Body of pancreas (tissue), 4 donors: Measurements from ENCODE around the gene ANO4.

Experiments used
- POLR2A ChIP-seq, 3 donors: fragments of 450-650 bp; IDR thresholded peaks; one replicate each; pipeline ENCODE4 v1.6.1; 2016; ENCODE audit warnings: antibody characterized with exemption in 3 of 3, mild to moderate bottlenecking in 2 of 3
- TF ChIP-seq, protein P1 (sequence below), 7 experiments: fragments of 450-650 bp in 4 of 7; fragments of 200-600 bp in 3 of 7; sonication (generic) in 3 of 7; IDR thresholded peaks; one replicate each; pipeline ENCODE4 v1.5.1; 2016 to 2019; ENCODE audit warnings: antibody characterized with exemption in 7 of 7

DNA sequence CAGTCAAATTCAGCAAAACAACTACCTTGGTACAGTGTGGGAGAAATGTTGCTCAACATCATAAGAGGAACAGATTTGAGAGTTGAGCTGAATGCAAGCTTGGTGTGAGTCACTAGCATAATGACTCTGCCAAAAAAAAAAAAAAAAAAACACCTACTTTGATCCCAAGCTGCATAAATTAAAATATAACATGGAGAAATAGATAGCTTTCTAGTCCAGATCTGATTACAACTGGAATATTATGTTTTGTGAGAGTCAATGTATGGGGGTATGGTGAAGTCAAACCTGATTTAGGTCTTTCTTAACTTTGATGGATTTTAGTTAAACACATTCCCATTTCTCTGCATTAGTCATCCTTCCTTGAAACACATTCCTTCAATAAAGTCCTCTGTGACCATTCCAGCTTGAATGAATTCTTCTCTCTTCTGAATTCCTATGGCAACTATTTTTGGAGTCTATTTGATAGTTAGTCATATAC is 227.4 kb downstream of the ANO4 start:
- no peak for TF ChIP-seq POLR2A (IDR thresholded peaks at IDR 0.05)
- TF ChIP-seq, protein P1, sequence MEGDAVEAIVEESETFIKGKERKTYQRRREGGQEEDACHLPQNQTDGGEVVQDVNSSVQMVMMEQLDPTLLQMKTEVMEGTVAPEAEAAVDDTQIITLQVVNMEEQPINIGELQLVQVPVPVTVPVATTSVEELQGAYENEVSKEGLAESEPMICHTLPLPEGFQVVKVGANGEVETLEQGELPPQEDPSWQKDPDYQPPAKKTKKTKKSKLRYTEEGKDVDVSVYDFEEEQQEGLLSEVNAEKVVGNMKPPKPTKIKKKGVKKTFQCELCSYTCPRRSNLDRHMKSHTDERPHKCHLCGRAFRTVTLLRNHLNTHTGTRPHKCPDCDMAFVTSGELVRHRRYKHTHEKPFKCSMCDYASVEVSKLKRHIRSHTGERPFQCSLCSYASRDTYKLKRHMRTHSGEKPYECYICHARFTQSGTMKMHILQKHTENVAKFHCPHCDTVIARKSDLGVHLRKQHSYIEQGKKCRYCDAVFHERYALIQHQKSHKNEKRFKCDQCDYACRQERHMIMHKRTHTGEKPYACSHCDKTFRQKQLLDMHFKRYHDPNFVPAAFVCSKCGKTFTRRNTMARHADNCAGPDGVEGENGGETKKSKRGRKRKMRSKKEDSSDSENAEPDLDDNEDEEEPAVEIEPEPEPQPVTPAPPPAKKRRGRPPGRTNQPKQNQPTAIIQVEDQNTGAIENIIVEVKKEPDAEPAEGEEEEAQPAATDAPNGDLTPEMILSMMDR (IDR thresholded peaks at IDR 0.05) = no peak
